K562 (cell line): ENCODE data around the gene DLGAP1. TPM values are rescaled to one million over a fixed set of nuclear protein-coding genes. Genes with fewer than 3 reads are reported as not detected.
A peak's percentile ranks its signal among the peaks of the same experiment; 100 is the strongest.

Experiments used
- ATAC-seq: fragments of 200-7000 bp; cut with Tn5 transposase; 3 replicates; pipeline ENCODE4 v1.9.1; 2020; ENCODE audit warnings: moderate library complexity
- BruUV-seq: library from RNA; stranded (reverse); fragments of 400-500 nt; replicated peaks from 2 replicates; lab custom pipeline; 2021; lab: Mats Ljungman, UMichigan
- CTCF ChIA-PET: fragments of 300-600 bp; formaldehyde crosslinking; extraction: SDS; loops from one replicate; lab custom pipeline; 2021; ENCODE audit warnings: low intra/inter-chr PET ratio; lab: Yijun Ruan, JAX
- POLR2A ChIA-PET: fragments of 300-600, 350-650 bp; sonication (Branson Sonifier 250); formaldehyde crosslinking; extraction: SDS; loops from one replicate; lab custom pipeline; 2021; ENCODE audit warnings: antibody characterized with exemption, inconsistent platforms; lab: Yijun Ruan, JAX
- DNase-seq, 4 experiments: peaks; one replicate each; pipeline versions ENCODE4 v3.0.0 to v3.0.0-alpha.2; 2011 to 2018; ENCODE audit warnings: low spot score in 3 of 4, mixed read lengths in 3 of 4; ENCODE audit errors: extremely low read depth in 1 of 4
- FAIRE-seq: peaks from 2 replicates; lab custom pipeline; 2011; peaks lifted over from hg19 to GRCh38; lab: Jason Lieb, UNC
- H2AFZ ChIP-seq: 2 replicates; pipeline ENCODE4 v1.6.0; 2011; ENCODE audit warnings: low read depth, low read length, control low read depth, inconsistent platforms
- H3K27ac ChIP-seq: fragments of 200-600 bp; 3 replicates; pipeline ENCODE4 v1.8.0; 2011; ENCODE audit warnings: low read depth, mild to moderate bottlenecking, control low read depth, inconsistent platforms, low read length, moderate library complexity, mixed read lengths; ENCODE audit errors: extremely low read depth
- H3K27me3 ChIP-seq, 2 experiments: fragments of 300-600 bp in 1 of 2; 2 replicates in 1 of 2; 3 replicates in 1 of 2; pipeline versions ENCODE4 v1.6.0 to v1.8.0; 2011; ENCODE audit warnings: inconsistent platforms in 2 of 2, low read length in 2 of 2, mild to moderate bottlenecking in 1 of 2, mixed read lengths in 1 of 2, moderate library complexity in 1 of 2; ENCODE audit not compliant: control insufficient read depth in 2 of 2, insufficient read depth in 2 of 2
- H3K36me3 ChIP-seq: fragments of 300-600 bp; 3 replicates; pipeline ENCODE4 v1.8.0; 2011; ENCODE audit warnings: mild to moderate bottlenecking, low read length, inconsistent platforms; ENCODE audit not compliant: control insufficient read depth, insufficient read depth
- H3K4me1 ChIP-seq, 2 experiments: fragments of 200-600 bp in 1 of 2; replicated peaks in 1 of 2; 2 replicates in 1 of 2; 3 replicates in 1 of 2; pipeline versions ENCODE4 v1.5.1 to v1.8.0; 2011; ENCODE audit warnings: inconsistent platforms in 2 of 2, low read length in 2 of 2, mild to moderate bottlenecking in 1 of 2, mixed read lengths in 1 of 2, moderate library complexity in 1 of 2; ENCODE audit not compliant: control insufficient read depth in 2 of 2, insufficient read depth in 2 of 2
- H3K4me2 ChIP-seq: 2 replicates; pipeline ENCODE4 v1.6.1; 2011; ENCODE audit warnings: low read length, control low read depth, inconsistent platforms, mixed read lengths; ENCODE audit not compliant: insufficient read depth
- H3K4me3 ChIP-seq: fragments of 200-600 bp; sonication (generic), shearing (Covaris generic); 2 replicates; pipeline ENCODE4 v1.5.1; 2016; ENCODE audit warnings: control low read depth, inconsistent platforms
- H3K79me2 ChIP-seq: fragments of 200-600 bp; 3 replicates; pipeline ENCODE4 v1.8.0; 2011; ENCODE audit warnings: low read length, inconsistent platforms; ENCODE audit not compliant: control insufficient read depth, insufficient read depth
- H3K9ac ChIP-seq, 2 experiments: 2 replicates each; pipeline versions ENCODE4 v1.6.0 to v1.6.1; 2011; ENCODE audit warnings: low read depth in 2 of 2, low read length in 2 of 2, control low read depth in 1 of 2, inconsistent platforms in 1 of 2, mild to moderate bottlenecking in 1 of 2, mixed read lengths in 1 of 2; ENCODE audit not compliant: insufficient read depth in 1 of 2
- H3K9me1 ChIP-seq: one replicate; pipeline ENCODE4 v1.6.0; 2011; ENCODE audit warnings: inconsistent platforms, mild to moderate bottlenecking, low read length, moderate library complexity; ENCODE audit not compliant: control insufficient read depth, insufficient read depth
- H3K9me3 ChIP-seq: replicated peaks from 2 replicates; pipeline ENCODE4 v1.5.1; 2011; ENCODE audit warnings: low read depth, low read length, inconsistent platforms; ENCODE audit not compliant: control insufficient read depth, insufficient read depth
- H4K20me1 ChIP-seq: replicated peaks from 2 replicates; pipeline ENCODE4 v1.6.1; 2011; ENCODE audit warnings: low read length, inconsistent platforms, mixed read lengths; ENCODE audit not compliant: control insufficient read depth, insufficient read depth
- CBFA2T3 ChIP-seq: fragments of 450-650 bp; IDR thresholded peaks from 2 replicates; pipeline ENCODE4 v1.6.1; 2017
- CBX1 ChIP-seq: sonication (generic); IDR thresholded peaks from 2 replicates; pipeline ENCODE4 v1.6.1; 2016; ENCODE audit warnings: antibody characterized with exemption, low read depth, mild to moderate bottlenecking
- FOXJ3 ChIP-seq: sonication (generic); formaldehyde crosslinking; IDR thresholded peaks from 2 replicates; pipeline ENCODE4 v1.4.0; 2020; ENCODE audit warnings: mild to moderate bottlenecking, missing genetic modification reagents
- HSF4 ChIP-seq: fragments of 250-450 bp; sonication (Bioruptor Pico); IDR thresholded peaks from 2 replicates; pipeline ENCODE4 v2.1.2; 2022; ENCODE audit warnings: mild to moderate bottlenecking, moderate library complexity, borderline replicate concordance
- KLF10 ChIP-seq: fragments of 250-450 bp; sonication (Bioruptor Pico); IDR thresholded peaks from 2 replicates; pipeline ENCODE4 v1.6.1; 2021; ENCODE audit warnings: matching md5 sums
- NR2F6 ChIP-seq: fragments of 450-650 bp; formaldehyde crosslinking; IDR thresholded peaks from 2 replicates; pipeline ENCODE4 v1.4.0; 2020; ENCODE audit warnings: mild to moderate bottlenecking
- PCBP2 ChIP-seq: fragments of 200-400 bp; formaldehyde crosslinking; IDR thresholded peaks from 2 replicates; pipeline ENCODE4 v1.6.1; 2018; ENCODE audit warnings: low read length, low read depth, mild to moderate bottlenecking, moderate library complexity; ENCODE audit not compliant: poor library complexity, severe bottlenecking
- POU5F1 ChIP-seq: fragments of 150-350 bp; IDR thresholded peaks from 2 replicates; pipeline ENCODE4 v1.6.1; 2014; ENCODE audit warnings: borderline replicate concordance, low read length, low read depth, mild to moderate bottlenecking; ENCODE audit not compliant: partially characterized antibody
- RBM25 ChIP-seq: fragments of 200-400 bp; formaldehyde crosslinking; IDR thresholded peaks from 2 replicates; pipeline ENCODE4 v1.6.1; 2018; ENCODE audit warnings: low read length, low read depth, moderate library complexity; ENCODE audit not compliant: severe bottlenecking
- TEAD1 ChIP-seq, 2 experiments: fragments of 450-650 bp in 1 of 2; sonication (generic) in 1 of 2; formaldehyde crosslinking; IDR thresholded peaks; 2 replicates each; pipeline versions ENCODE4 v1.4.0 to v1.8.0; 2020 to 2022; ENCODE audit warnings: mild to moderate bottlenecking in 2 of 2, missing genetic modification reagents in 1 of 2
- TEAD2 ChIP-seq: fragments of 450-650 bp; IDR thresholded peaks from 2 replicates; pipeline ENCODE4 v1.6.1; 2016; ENCODE audit warnings: missing genetic modification characterization, control low read depth, missing compliant biosample characterization
- THAP12 ChIP-seq: fragments of 250-450 bp; sonication (Bioruptor Pico); IDR thresholded peaks from 2 replicates; pipeline ENCODE4 v1.9.0; 2021; ENCODE audit warnings: mild to moderate bottlenecking, inconsistent platforms
- ZFP36 ChIP-seq: fragments of 150-350 bp; IDR thresholded peaks from 2 replicates; pipeline ENCODE4 v1.6.1; 2018; ENCODE audit warnings: low read length, low read depth; ENCODE audit not compliant: partially characterized antibody
- ZNF507 ChIP-seq: conservative IDR thresholded peaks from 2 replicates; pipeline ENCODE4 v1.6.1; 2017; ENCODE audit warnings: missing genetic modification characterization, missing compliant biosample characterization
- ZNF584 ChIP-seq: fragments of 200-800 bp; sonication (Bioruptor generic); IDR thresholded peaks from 2 replicates; pipeline ENCODE4 v1.6.1; 2016; ENCODE audit warnings: low read depth, mild to moderate bottlenecking, missing genetic modification characterization, missing compliant biosample characterization
- WGBS: fragments of 100-300 bp; shearing (Covaris generic); methylation state at CpG from one replicate; pipeline ENCODE4 v1.1.6; 2016; ENCODE audit warnings: low coverage, mixed read lengths; ENCODE audit not compliant: insufficient coverage; ENCODE audit errors: missing lambda C conversion rate; 5-methylcytosine and 5-hydroxymethylcytosine counted together
- in situ Hi-C: fragments of 300-500 bp; cut with MboI; formaldehyde crosslinking; loops from 4 replicates; pipeline ENCODE4 v1.15.0; 2018; ENCODE audit warnings: inconsistent platforms, mixed read lengths
- intact Hi-C: fragments of 100-400 bp; cut with micrococcal nuclease; formaldehyde crosslinking; loops from 2 replicates; pipeline ENCODE4 v1.14.2; 2022
- polyA plus RNA-seq, 8 experiments: library from polyadenylated mRNA; depleted of rRNA in 4 of 8; stranded (reverse) in 5 of 8; unstranded in 3 of 8; fragments of >200 nt; fragmentation: Nextera tagmentation in 2 of 8; fragmentation: Illumina TruSeq in 1 of 8; extraction: Ambion mirVana in 2 of 8; extraction: Trizol in 1 of 8; gene quantifications; 2 replicates each; pipeline versions ENCODE4 v1.2.1 to v1.2.3, GENCODE V29; 2011 to 2014; ENCODE audit warnings: inconsistent platforms in 1 of 8, missing spikeins in 1 of 8
- total RNA-seq, 7 experiments: library from RNA; depleted of rRNA in 6 of 7; stranded (reverse); fragments of >200 nt in 6 of 7; fragmentation: Illumina TruSeq in 2 of 7; extraction: Trizol in 2 of 7; gene quantifications; 2 replicates each; pipeline versions ENCODE4 v1.2.1 to v1.2.3, GENCODE V29; 2011 to 2021; ENCODE audit warnings: low replicate concordance in 1 of 7
- TF ChIP-seq, protein P1 (sequence below): sonication (generic); formaldehyde crosslinking; IDR thresholded peaks from 2 replicates; pipeline ENCODE4 v1.8.0; 2022; ENCODE audit warnings: mild to moderate bottlenecking, missing genetic modification reagents, borderline replicate concordance

DLGAP1 gene
- total and polyA plus RNA-seq, 9 of the 15 experiments (the other 6 are each of a cell fraction or from before 2014, with no cell fraction given): 0.04 to 0.22 (median 0.08) TPM

DNA sequence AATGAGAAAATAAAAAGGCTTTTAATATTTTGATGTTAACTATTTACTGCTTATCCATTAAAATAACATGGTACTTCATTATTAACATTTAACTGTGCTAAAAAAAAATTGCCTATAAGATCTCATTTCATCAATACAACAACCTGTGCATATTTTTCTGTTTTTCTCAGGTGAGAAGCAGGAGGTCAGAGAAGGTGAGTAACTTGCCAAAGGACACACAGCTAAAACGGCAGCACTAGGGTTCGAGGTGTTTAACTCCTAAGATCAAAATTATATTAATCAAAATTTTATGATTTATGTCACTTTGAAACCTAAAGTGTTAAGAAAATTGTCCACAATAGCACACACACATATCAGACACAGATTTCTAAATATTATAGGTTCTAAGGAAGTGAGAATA lies 639.1 kb downstream of the DLGAP1 start:
- POLR2A ChIA-PET: no interaction called here
- no peak overlapping the region for H3K27ac ChIP-seq
- in situ Hi-C loops: no loop called here

DNA sequence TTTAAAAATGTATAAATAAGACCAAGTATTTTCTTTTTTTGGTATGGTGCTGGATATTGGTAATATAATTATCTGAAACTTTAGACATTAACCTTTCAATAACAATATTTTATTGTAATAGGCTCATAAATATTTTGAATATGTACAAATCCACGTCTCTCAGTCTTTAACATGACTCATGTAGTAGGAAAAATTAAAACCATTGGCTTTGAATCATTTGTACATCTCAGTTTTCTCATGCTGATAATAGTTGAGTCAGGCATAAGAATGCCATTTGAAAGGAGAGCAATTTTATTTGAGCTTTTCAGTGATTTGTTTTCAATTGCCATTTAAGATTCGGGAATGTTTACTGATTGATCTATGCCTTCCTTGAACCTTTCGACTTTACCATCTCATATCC lies 640.3 kb downstream of the DLGAP1 start:
- Histone ChIP-seq H3K36me3 (no peaks in the 10 kb centered on the region), H3K4me3 (no peak overlapping the region), H3K27me3 (no peaks in the 10 kb centered on the region; a peak in 1 of 5 replicates), H3K9me1 (no peaks in the 10 kb centered on the region), H3K9me3 (no peaks in the 10 kb centered on the region), H3K4me2 (no peak overlapping the region), H3K27ac (no peak overlapping the region), H2AFZ (no peak overlapping the region), H3K79me2 (no peaks in the 10 kb centered on the region), H4K20me1 (no peaks in the 10 kb centered on the region), H3K9ac (no peak overlapping the region), H3K4me1 (no peaks in the 10 kb centered on the region)
- DNase-seq (no peak), ATAC-seq (no peak), FAIRE-seq (no peak)
- ChIA-PET POLR2A (no interaction called here), CTCF (no interaction called here)
- intact Hi-C loops (no loop called here), in situ Hi-C loops (no loop called here)
- BruUV-seq: no TSS peak
- 0% methylated on average over 3 of the region's 3 CpGs for WGBS
- TF ChIP-seq, protein P1, sequence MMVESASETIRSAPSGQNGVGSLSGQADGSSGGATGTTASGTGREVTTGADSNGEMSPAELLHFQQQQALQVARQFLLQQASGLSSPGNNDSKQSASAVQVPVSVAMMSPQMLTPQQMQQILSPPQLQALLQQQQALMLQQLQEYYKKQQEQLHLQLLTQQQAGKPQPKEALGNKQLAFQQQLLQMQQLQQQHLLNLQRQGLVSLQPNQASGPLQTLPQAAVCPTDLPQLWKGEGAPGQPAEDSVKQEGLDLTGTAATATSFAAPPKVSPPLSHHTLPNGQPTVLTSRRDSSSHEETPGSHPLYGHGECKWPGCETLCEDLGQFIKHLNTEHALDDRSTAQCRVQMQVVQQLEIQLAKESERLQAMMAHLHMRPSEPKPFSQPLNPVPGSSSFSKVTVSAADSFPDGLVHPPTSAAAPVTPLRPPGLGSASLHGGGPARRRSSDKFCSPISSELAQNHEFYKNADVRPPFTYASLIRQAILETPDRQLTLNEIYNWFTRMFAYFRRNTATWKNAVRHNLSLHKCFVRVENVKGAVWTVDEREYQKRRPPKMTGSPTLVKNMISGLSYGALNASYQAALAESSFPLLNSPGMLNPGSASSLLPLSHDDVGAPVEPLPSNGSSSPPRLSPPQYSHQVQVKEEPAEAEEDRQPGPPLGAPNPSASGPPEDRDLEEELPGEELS (CRISPR knock-in tag): no peak
- TF ChIP-seq CBFA2T3: no peak
- no peak for TF ChIP-seq POU5F1
- TF ChIP-seq TEAD1 (CRISPR knock-in tag; IDR thresholded peaks at IDR 0.05): no peak
- TF ChIP-seq CBX1: no peak
- no peak for TF ChIP-seq HSF4 (CRISPR knock-in tag)
- no peak for TF ChIP-seq PCBP2
- no peak for TF ChIP-seq TEAD2 (tag)
- no peak for TF ChIP-seq ZNF584
- TF ChIP-seq THAP12 (CRISPR knock-in tag): no peak

More for the DNA sequence above, 639.1 kb downstream of the DLGAP1 start:
- TF ChIP-seq ZNF507: no peak
- no peak for TF ChIP-seq KLF10 (CRISPR knock-in tag)
- no peak for TF ChIP-seq FOXJ3
- no peak for TF ChIP-seq NR2F6
- TF ChIP-seq RBM25: peak; percentile 95
- peak; percentile 63 for TF ChIP-seq ZFP36
- CTCF ChIA-PET: no interaction called here
- Histone ChIP-seq H3K36me3 (no peaks in the 10 kb centered on the region), H3K4me1 (no peaks in the 10 kb centered on the region), H2AFZ (no peak overlapping the region), H3K9me1 (no peaks in the 10 kb centered on the region), H3K79me2 (no peaks in the 10 kb centered on the region), H4K20me1 (no peaks in the 10 kb centered on the region), H3K9me3 (no peaks in the 10 kb centered on the region), H3K9ac (no peak overlapping the region), H3K4me2 (no peak overlapping the region), H3K4me3 (no peak overlapping the region), H3K27me3 (no peaks in the 10 kb centered on the region; a peak in 2 of 5 replicates)
- FAIRE-seq: no peak
- no peak for ATAC-seq
- no TSS peak for BruUV-seq
- 2% methylated on average over 2 of the region's 2 CpGs for WGBS
- intact Hi-C loops: no loop called here
- DNase-seq: no peak
